Occipital lobe (tissue), 2 donors: ENCODE data around the gene GALNT17. TPM values are rescaled to one million over a fixed set of nuclear protein-coding genes. Genes with fewer than 3 reads are reported as not detected.
"Not testable (repeated sequence)": the region's sequence is repeated elsewhere in the genome, so short reads cannot be mapped to it uniquely, and the experiment has no call there.

Experiments
- DNase-seq: peaks from one replicate; lab custom pipeline; 2025; lab: John Stamatoyannopoulos, UW
- total RNA-seq: library from RNA; depleted of rRNA; stranded (reverse); fragments of >200 nt; gene quantifications from one replicate; pipeline ENCODE4 v1.2.3, GENCODE V29; 2014

GALNT17 gene
- total RNA-seq, 1 donor from 2014 or later, result 13.3 TPM

- no peak for DNase-seq
Observed at GRCh38 chr7:71165708-71166107, 33.8 kb downstream of the GALNT17 start.

- DNase-seq, result no peak
Observed at GRCh38 chr7:71171476-71171875, 39.5 kb downstream of the GALNT17 start.

GRCh38 chr7:71173955-71174354 lies 42.0 kb downstream of the GALNT17 start:
- DNase-seq, result no peak

- no peak for DNase-seq
Observed at GRCh38 chr7:71182438-71182935, 50.5 kb downstream of the GALNT17 start.

GRCh38 chr7:71184136-71184535 lies 52.2 kb downstream of the GALNT17 start:
- no peak for DNase-seq

GRCh38 chr7:71184609-71185008 lies 52.7 kb downstream of the GALNT17 start:
- DNase-seq, result no peak

- no peak for DNase-seq
Observed at GRCh38 chr7:71186535-71187057, 54.7 kb downstream of the GALNT17 start.

- no peak for DNase-seq
Observed at GRCh38 chr7:71191771-71192170, 59.8 kb downstream of the GALNT17 start.

- no peak for DNase-seq
Observed at GRCh38 chr7:71193099-71193810, 61.3 kb downstream of the GALNT17 start.

- DNase-seq, result no peak
Observed at GRCh38 chr7:71198391-71198790, 66.4 kb downstream of the GALNT17 start.

GRCh38 chr7:71198887-71199286 lies 66.9 kb downstream of the GALNT17 start:
- DNase-seq, result no peak

- DNase-seq, result no peak
Observed at GRCh38 chr7:71206184-71206583, 74.2 kb downstream of the GALNT17 start.

- no peak for DNase-seq
Observed at GRCh38 chr7:71208881-71209280, 76.9 kb downstream of the GALNT17 start.

- DNase-seq, result not testable (repeated sequence)
Observed at GRCh38 chr7:71209484-71209883, 77.5 kb downstream of the GALNT17 start.

- DNase-seq, result peak; percentile 6
Observed at GRCh38 chr7:71210220-71210619, 78.3 kb downstream of the GALNT17 start.

- not testable (repeated sequence) for DNase-seq
Observed at GRCh38 chr7:71212433-71212832, 80.5 kb downstream of the GALNT17 start.

GRCh38 chr7:71216211-71216610 lies 84.3 kb downstream of the GALNT17 start:
- DNase-seq, result no peak

GRCh38 chr7:71220210-71220695 lies 88.3 kb downstream of the GALNT17 start:
- no peak for DNase-seq

GRCh38 chr7:71221049-71221448 lies 89.1 kb downstream of the GALNT17 start:
- no peak for DNase-seq

GRCh38 chr7:71221549-71221948 lies 89.6 kb downstream of the GALNT17 start:
- no peak for DNase-seq

GRCh38 chr7:71227126-71227525 lies 95.2 kb downstream of the GALNT17 start:
- DNase-seq, result no peak

- no peak for DNase-seq
Observed at GRCh38 chr7:71229148-71229547, 97.2 kb downstream of the GALNT17 start.

- no peak for DNase-seq
Observed at GRCh38 chr7:71229699-71230098, 97.8 kb downstream of the GALNT17 start.
